Prostate gland (tissue), 1 donor: ENCODE results near the gene COL25A1.

ENCODE experiments used
- POLR2A ChIP-seq: fragments of 450-650 bp; IDR thresholded peaks from one replicate; pipeline ENCODE4 v1.6.1; 2016; ENCODE audit warnings: antibody characterized with exemption, mild to moderate bottlenecking
- POLR2AphosphoS5 ChIP-seq: sonication (generic); formaldehyde crosslinking; IDR thresholded peaks from one replicate; pipeline ENCODE4 v1.6.1; 2017; ENCODE audit warnings: antibody characterized with exemption

DNA sequence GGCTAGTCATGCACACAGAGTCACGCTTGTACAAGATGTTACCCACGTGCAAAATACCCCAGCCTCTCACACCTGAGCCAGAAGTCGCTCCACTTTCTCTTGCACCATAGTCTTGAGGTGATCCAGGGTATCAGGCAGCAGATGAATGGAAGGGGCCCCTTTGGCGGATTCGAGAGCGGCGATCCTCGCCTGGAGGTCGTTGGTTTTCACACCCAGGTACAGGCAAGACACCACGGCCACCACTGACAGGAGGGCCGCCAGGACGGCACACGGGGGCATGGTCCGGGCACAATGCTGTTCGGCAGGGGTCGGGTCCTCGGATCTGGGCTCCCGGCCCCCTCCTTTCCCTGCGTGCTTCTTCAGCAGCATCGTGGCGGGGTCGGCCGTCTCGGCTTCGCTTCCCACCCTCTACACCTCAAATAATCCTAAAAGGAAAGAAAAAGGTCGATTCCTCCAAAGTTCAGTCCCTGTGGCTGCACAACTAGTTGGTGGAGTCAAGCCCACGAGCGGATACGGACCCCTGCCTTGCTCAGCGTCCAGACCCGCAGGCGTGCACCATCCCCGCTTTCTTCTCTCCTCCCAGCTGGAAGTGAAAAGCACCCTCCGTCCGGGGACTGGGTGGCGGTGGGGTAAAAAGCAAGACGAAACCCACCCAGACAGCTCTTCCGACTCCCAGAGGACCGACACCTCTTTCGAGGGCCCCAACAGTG lies 652 bp downstream of the COL25A1 start:
- TF ChIP-seq POLR2AphosphoS5, result no peak
- TF ChIP-seq POLR2A, result no peak
